HG03103 (cell line): ENCODE data around the gene SLC25A40.
"Not testable (repeated sequence)": the region's sequence is repeated elsewhere in the genome, so short reads cannot be mapped to it uniquely, and the experiment has no call there.

Source experiments
- ATAC-seq: cut with Tn5 transposase; IDR thresholded peaks from one replicate; pipeline ENCODE4 v1.9.1; 2021; ENCODE audit warnings: low read depth; ENCODE audit not compliant: unreplicated experiment

The SLC25A40 gene

GRCh38 chr7:87873328-87873727 lies 2.8 kb downstream of the SLC25A40 start:
- ATAC-seq = not testable (repeated sequence)

- no peak for ATAC-seq
These were observed 3.8 kb downstream of the SLC25A40 start for GRCh38 chr7:87872346-87872745.

- no peak for ATAC-seq
These were observed 5.7 kb downstream of the SLC25A40 start for GRCh38 chr7:87870471-87870870.

- ATAC-seq = not testable (repeated sequence)
These were observed 9.6 kb downstream of the SLC25A40 start for GRCh38 chr7:87866533-87866932.

GRCh38 chr7:87866089-87866488 lies 10.1 kb downstream of the SLC25A40 start:
- ATAC-seq = no peak

GRCh38 chr7:87858417-87859100 lies 17.6 kb downstream of the SLC25A40 start:
- ATAC-seq = no peak

GRCh38 chr7:87853237-87853864 lies 22.8 kb downstream of the SLC25A40 start:
- no peak for ATAC-seq

- no peak for ATAC-seq
These were observed 23.9 kb downstream of the SLC25A40 start for GRCh38 chr7:87852306-87852705.

- no peak for ATAC-seq
These were observed 25.1 kb downstream of the SLC25A40 start for GRCh38 chr7:87850836-87851593.

- no peak for ATAC-seq
These were observed 38.6 kb downstream of the SLC25A40 start for GRCh38 chr7:87837597-87837996.

GRCh38 chr7:87833130-87833529 lies 43.0 kb downstream of the SLC25A40 start:
- ATAC-seq = no peak

- no peak for ATAC-seq
These were observed 45.1 kb downstream of the SLC25A40 start for GRCh38 chr7:87831097-87831496.

- not testable (repeated sequence) for ATAC-seq
These were observed 47.8 kb downstream of the SLC25A40 start for GRCh38 chr7:87828383-87828782.

- ATAC-seq = not testable (repeated sequence)
These were observed 50.8 kb downstream of the SLC25A40 start for GRCh38 chr7:87825369-87825768.

GRCh38 chr7:87822056-87822455 lies 54.1 kb downstream of the SLC25A40 start:
- not testable (repeated sequence) for ATAC-seq

GRCh38 chr7:87818336-87818735 lies 57.8 kb downstream of the SLC25A40 start:
- ATAC-seq = no peak

GRCh38 chr7:87816389-87816788 lies 59.8 kb downstream of the SLC25A40 start:
- ATAC-seq = no peak

- ATAC-seq = no peak
These were observed 65.4 kb downstream of the SLC25A40 start for GRCh38 chr7:87810726-87811125.

- ATAC-seq = no peak
These were observed 66.0 kb downstream of the SLC25A40 start for GRCh38 chr7:87810130-87810529.

- no peak for ATAC-seq
These were observed 70.0 kb downstream of the SLC25A40 start for GRCh38 chr7:87806150-87806549.

GRCh38 chr7:87797798-87798403 lies 78.3 kb downstream of the SLC25A40 start:
- peak; percentile 81 for ATAC-seq
